Aorta (tissue), 5 donors: ENCODE measurements around the gene RTL10. TPM values are rescaled to one million over a fixed set of nuclear protein-coding genes. Genes with fewer than 3 reads are reported as not detected.

Experiments
- ATAC-seq: fragments of 200-7000 bp; cut with Tn5 transposase; one replicate; pipeline ENCODE4 v1.9.1; 2022; ENCODE audit warnings: moderate library complexity; ENCODE audit not compliant: low FRiP score
- DNase-seq, 2 donors: peaks; one replicate each; pipeline ENCODE4 v3.0.0-alpha.2; 2020
- H3K27ac ChIP-seq, 2 donors: one replicate each; pipeline ENCODE4 v1.5.1; 2013; ENCODE audit warnings: low read length in 2 of 2, mild to moderate bottlenecking in 2 of 2, moderate library complexity in 2 of 2, control low read depth in 1 of 2, inconsistent platforms in 1 of 2, low read depth in 1 of 2
- H3K27me3 ChIP-seq, 2 donors: one replicate each; pipeline ENCODE4 v1.6.1; 2013; ENCODE audit warnings: control low read depth in 1 of 2, low read length in 1 of 2, mild to moderate bottlenecking in 1 of 2, moderate library complexity in 1 of 2; ENCODE audit not compliant: insufficient read depth in 2 of 2, control insufficient read depth in 1 of 2
- H3K36me3 ChIP-seq, 2 donors: one replicate each; pipeline ENCODE4 v1.6.1; 2013; ENCODE audit warnings: control low read depth in 1 of 2, low read length in 1 of 2, mild to moderate bottlenecking in 1 of 2; ENCODE audit not compliant: insufficient read depth in 2 of 2, control insufficient read depth in 1 of 2
- H3K4me1 ChIP-seq, 2 donors: one replicate each; pipeline ENCODE4 v1.6.1; 2013; ENCODE audit warnings: low read length in 2 of 2, control low read depth in 1 of 2, mild to moderate bottlenecking in 1 of 2, moderate library complexity in 1 of 2; ENCODE audit not compliant: insufficient read depth in 2 of 2, control insufficient read depth in 1 of 2
- H3K4me3 ChIP-seq, 2 donors: one replicate each; pipeline ENCODE4 v1.5.1; 2013; ENCODE audit warnings: low read length in 2 of 2, control low read depth in 1 of 2, mild to moderate bottlenecking in 1 of 2
- H3K9me3 ChIP-seq: one replicate; pipeline ENCODE4 v1.6.1; 2013; ENCODE audit warnings: mild to moderate bottlenecking, low read length; ENCODE audit not compliant: control insufficient read depth
- WGBS, 2 donors: extraction: QIAGEN DNeasy Blood & Tissue Kit; methylation state at CpG; one replicate each; pipeline ENCODE4 v1.1.7; 2013; 5-methylcytosine and 5-hydroxymethylcytosine counted together
- intact Hi-C, 2 donors: fragments of 100-400 bp; cut with DNase I; formaldehyde crosslinking; loops; one replicate each; pipeline versions ENCODE4 v1.14.2 to v1.15.0; 2022
- polyA plus RNA-seq, 2 donors: library from polyadenylated mRNA; stranded (reverse); fragments of 200-250 nt; gene quantifications; one replicate each; pipeline ENCODE4 v1.2.3, GENCODE V29; 2013
- total RNA-seq, 2 donors: library from RNA; stranded (reverse); fragmentation: NEBNext Ultra II Directional; extraction: Animal tissue kit (Norgen Biotek cat#: 25700); gene quantifications; one replicate each; pipeline ENCODE4 v1.2.1, GENCODE V29; 2021
- donor health status: healthy with polysubstance abuse.
- donor health status: Bipolar disorder and iron deficiency.
- donor health status: DM: no; HTN: no; CAD: no.
- donor health status: DM: no; HTN: no; CAD: no.
- donor health status: DM: yes; HTN: yes; CAD: no.

RTL10 gene
- total and polyA plus RNA-seq, 4 donors: 5.5 to 16.6 (median 7.9) TPM

DNA sequence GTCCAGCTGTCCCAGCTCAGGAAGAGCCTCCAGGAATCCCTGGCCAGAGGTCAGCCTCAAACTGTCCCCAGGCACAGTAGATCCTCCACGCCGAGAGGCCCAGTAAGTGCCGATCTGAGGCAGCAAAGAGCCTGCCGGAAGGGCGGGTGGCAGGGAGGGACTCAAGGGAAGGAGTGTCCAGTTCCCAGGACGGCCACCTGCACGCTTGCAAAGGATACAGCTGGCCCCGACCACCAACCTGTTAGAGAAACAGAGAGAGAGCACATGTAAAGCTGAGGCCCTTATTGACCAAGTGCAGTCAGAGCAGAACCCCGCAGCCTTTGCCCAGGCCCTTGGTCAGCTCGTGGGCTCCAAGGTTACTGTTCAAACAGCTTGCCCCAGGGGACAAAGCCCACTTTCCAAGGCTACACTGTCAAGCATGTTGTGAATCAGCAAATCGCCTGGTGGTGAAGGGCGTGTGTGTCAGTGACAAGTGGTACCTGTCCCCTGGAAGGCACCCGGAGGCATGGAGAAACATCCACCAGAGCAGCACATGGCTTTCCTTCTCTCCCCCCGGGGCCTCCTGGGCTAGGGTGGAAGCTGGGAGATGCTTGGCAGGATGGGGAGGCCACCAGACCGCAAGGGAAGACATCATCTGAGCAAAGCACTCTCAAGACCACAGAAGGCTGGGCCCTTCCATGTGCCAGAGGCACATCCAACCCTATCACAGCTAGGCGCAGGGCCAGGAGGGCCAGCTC is 44.3 kb upstream of the RTL10 start:
- DNase-seq (no peak), ATAC-seq (no peak)
- Histone ChIP-seq H3K4me3 (no peak overlapping the region), H3K27me3 (no peaks in the 10 kb centered on the region), H3K36me3 (peaks cover 0 to 2% of the 10 kb centered on the region in 2 donors), H3K4me1 (no peaks in the 10 kb centered on the region), H3K27ac (no peak overlapping the region), H3K9me3 (no peaks in the 10 kb centered on the region)
- 88 to 92% methylated on average over 16 of the region's 16 CpGs for WGBS, 2 donors
- intact Hi-C loops: no loop called here

GRCh38 chr22:19898145-19898544 is 43.5 kb upstream of the RTL10 start:
- WGBS, 2 donors: 94 to 96% methylated on average over 7 of the region's 7 CpGs
- intact Hi-C loops: no loop called here
- no peaks in the 10 kb centered on the region for H3K27me3 ChIP-seq
- DNase-seq (no peak), ATAC-seq (no peak)
- no peaks in the 10 kb centered on the region for H3K4me1 ChIP-seq
- H3K36me3 ChIP-seq: peaks cover 0 to 2% of the 10 kb centered on the region in 2 donors
- no peak overlapping the region for H3K27ac ChIP-seq
- no peaks in the 10 kb centered on the region for H3K9me3 ChIP-seq
- no peak overlapping the region for H3K4me3 ChIP-seq

DNA sequence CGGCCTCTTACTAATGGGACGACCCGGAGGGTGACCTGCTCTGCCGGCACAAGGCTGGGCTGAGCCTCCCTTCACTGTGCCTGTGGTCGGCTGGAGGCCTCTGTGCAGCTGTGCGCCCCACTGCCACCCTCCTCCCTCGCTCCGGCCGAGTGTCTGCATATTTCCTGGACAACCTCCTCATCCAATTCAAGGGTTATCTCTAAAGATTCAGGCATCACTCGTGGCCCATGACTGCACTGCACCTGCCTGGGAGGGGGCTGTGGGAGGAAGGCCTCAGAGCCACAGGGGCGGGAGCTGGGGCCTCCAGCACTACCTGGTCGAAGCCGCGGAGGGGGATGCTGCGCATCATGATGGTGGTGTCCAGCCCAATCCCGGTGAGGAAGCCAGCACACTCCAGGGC is 43.1 kb upstream of the RTL10 start:
- intact Hi-C loops: no loop called here
- Histone ChIP-seq H3K4me3 (no peak overlapping the region), H3K9me3 (no peaks in the 10 kb centered on the region), H3K27me3 (no peaks in the 10 kb centered on the region), H3K36me3 (peaks cover 0 to 2% of the 10 kb centered on the region in 2 donors), H3K4me1 (no peaks in the 10 kb centered on the region), H3K27ac (no peak overlapping the region)
- DNase-seq: no peak
- ATAC-seq: no peak
- WGBS, 2 donors: 89 to 94% methylated on average over 16 of the region's 16 CpGs

- Histone ChIP-seq H3K27me3 (no peaks in the 10 kb centered on the region), H3K4me1 (no peaks in the 10 kb centered on the region), H3K27ac (no peak overlapping the region), H3K36me3 (peaks cover 0 to 2% of the 10 kb centered on the region in 2 donors), H3K9me3 (no peaks in the 10 kb centered on the region), H3K4me3 (no peak overlapping the region)
- ATAC-seq (peak; percentile 6), DNase-seq (no peak)
- intact Hi-C loops: no loop called here
- 81 to 84% methylated on average over 15 of the region's 15 CpGs for WGBS, 2 donors
These were observed 42.1 kb upstream of the RTL10 start for GRCh38 chr22:19896665-19897355.

DNA sequence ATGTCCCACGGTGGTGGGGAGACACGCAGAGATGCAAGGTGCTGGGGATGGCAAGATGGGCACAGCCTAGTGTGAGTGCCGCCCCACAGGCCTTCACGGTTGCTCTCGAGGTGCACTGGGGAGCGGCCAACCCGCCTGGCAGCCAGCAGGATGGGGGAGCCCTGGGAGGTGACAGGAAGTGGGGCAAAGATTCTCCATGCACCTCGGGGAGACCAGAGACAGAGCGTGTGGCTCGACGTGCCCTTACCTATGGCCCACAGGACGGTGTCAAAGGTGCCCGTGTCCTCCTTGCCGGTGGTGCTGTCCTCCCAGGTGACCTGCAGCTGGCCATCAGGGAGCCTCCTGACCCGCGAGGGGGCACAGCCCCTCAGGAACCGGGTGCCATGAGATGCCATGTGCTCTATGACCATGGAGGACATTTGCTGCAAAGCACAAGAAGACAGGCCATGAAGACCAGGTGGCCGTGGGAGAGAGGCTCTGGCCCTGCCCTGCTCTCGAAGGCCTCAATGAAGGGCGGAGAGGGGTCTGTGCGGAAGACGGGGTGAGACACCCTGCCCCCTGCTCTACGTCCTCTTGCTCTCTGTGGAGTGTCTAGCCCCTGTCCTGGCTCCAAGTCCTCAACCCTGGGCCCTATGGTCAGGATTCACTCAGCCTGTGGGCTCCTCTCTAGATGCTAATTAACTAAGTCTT is 40.6 kb upstream of the RTL10 start:
- no peaks in the 10 kb centered on the region for H3K4me1 ChIP-seq
- WGBS, 2 donors: 93 to 95% methylated on average over 23 of the region's 23 CpGs
- no peak for DNase-seq
- ATAC-seq: no peak
- intact Hi-C loops: no loop called here
- H3K36me3 ChIP-seq: no peaks in the 10 kb centered on the region
- H3K4me3 ChIP-seq: no peak overlapping the region
- no peaks in the 10 kb centered on the region for H3K9me3 ChIP-seq
- no peak overlapping the region for H3K27ac ChIP-seq
- H3K27me3 ChIP-seq: no peaks in the 10 kb centered on the region

GRCh38 chr22:19893363-19893762 is 38.7 kb upstream of the RTL10 start:
- Histone ChIP-seq H3K36me3 (no peaks in the 10 kb centered on the region), H3K4me1 (no peaks in the 10 kb centered on the region), H3K27ac (no peak overlapping the region), H3K9me3 (no peaks in the 10 kb centered on the region), H3K4me3 (no peak overlapping the region), H3K27me3 (no peaks in the 10 kb centered on the region)
- intact Hi-C loops: no loop called here
- ATAC-seq (no peak), DNase-seq (no peak)
- WGBS, 2 donors: 81 to 87% methylated on average over 15 of the region's 15 CpGs

- no peak for DNase-seq
- ATAC-seq: no peak
- H3K27ac ChIP-seq: no peak overlapping the region
- WGBS, 2 donors: 85 to 86% methylated on average over 13 of the region's 13 CpGs
- H3K4me3 ChIP-seq: no peak overlapping the region
- no peaks in the 10 kb centered on the region for H3K27me3 ChIP-seq
- intact Hi-C loops: no loop called here
- no peaks in the 10 kb centered on the region for H3K4me1 ChIP-seq
- H3K36me3 ChIP-seq: no peaks in the 10 kb centered on the region
- H3K9me3 ChIP-seq: no peaks in the 10 kb centered on the region
These were observed 38.3 kb upstream of the RTL10 start for GRCh38 chr22:19892925-19893324.

DNA sequence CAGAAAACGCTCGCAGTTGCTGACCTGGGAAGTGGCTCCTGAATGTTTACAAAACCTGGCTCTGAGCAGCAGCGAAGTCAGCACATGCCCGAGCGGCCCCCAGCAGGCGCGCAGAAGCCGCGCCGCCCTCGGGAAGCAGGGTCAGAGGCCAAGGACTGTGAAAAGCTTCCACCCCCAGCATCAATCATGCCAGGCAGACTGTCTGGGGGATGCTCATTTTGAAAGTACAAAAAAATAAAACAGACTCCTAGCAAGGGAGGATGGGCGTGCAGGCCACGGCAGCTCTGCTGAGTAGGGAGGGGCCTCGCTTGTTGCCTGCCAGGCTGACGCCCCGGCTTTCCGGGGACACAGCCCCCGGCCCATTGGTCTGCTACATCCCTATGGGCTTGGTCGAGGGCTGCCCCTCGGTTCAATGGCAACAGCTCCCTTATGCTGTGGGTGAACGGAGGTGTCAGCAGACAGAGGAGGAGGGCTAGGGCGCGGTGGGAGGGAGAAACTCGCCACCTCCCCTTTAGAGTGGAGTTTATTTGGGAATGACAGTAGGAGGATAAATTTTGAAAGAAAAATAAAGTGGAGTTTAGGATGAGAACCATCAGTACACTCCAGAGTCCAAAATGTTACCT is 37.7 kb upstream of the RTL10 start:
- Histone ChIP-seq H3K27me3 (no peaks in the 10 kb centered on the region), H3K27ac (no peak overlapping the region), H3K9me3 (no peaks in the 10 kb centered on the region), H3K4me3 (no peak overlapping the region), H3K36me3 (no peaks in the 10 kb centered on the region), H3K4me1 (no peaks in the 10 kb centered on the region)
- intact Hi-C loops: no loop called here
- ATAC-seq (no peak), DNase-seq (no peak)
- WGBS, 2 donors: 75 to 80% methylated on average over 24 of the region's 24 CpGs
